Naive thymus-derived CD4-positive, alpha-beta T cell (primary cell): ENCODE measurements around the gene GRM7. TPM values are rescaled to one million over a fixed set of nuclear protein-coding genes. Genes with fewer than 3 reads are reported as not detected.

Experiments used
- ATAC-seq: fragments of 150-1000 bp; cut with Tn5 transposase; 2 replicates; pipeline ENCODE4 v1.10.0; 2021; ENCODE audit warnings: mild to moderate bottlenecking, moderate library complexity
- CTCF ChIA-PET: fragments of 350-600 bp; sonication (Branson Sonifier 250); formaldehyde crosslinking; loops from one replicate; lab custom pipeline; 2021; ENCODE audit warnings: antibody characterized with exemption; lab: Charles Lee
- POLR2A ChIA-PET: fragments of 350-600 bp; sonication (Branson Sonifier 250); formaldehyde crosslinking; loops from one replicate; lab custom pipeline; 2021; ENCODE audit warnings: antibody characterized with exemption, inconsistent platforms; lab: Charles Lee
- DNase-seq, 9 donors: peaks; one replicate each; pipeline versions ENCODE4 v3.0.0 to v3.0.0-alpha.2; 2020 to 2022; ENCODE audit warnings: mixed read lengths in 1 of 9
- H3K27ac ChIP-seq: one replicate; pipeline ENCODE4 v1.7.0; 2013; ENCODE audit warnings: mild to moderate bottlenecking, low read depth, low read length, moderate library complexity
- H3K27me3 ChIP-seq, 2 donors: one replicate each; pipeline ENCODE4 v1.7.0; 2013; ENCODE audit warnings: low read length in 2 of 2, mild to moderate bottlenecking in 2 of 2, moderate library complexity in 2 of 2; ENCODE audit not compliant: control insufficient read depth in 2 of 2, insufficient read depth in 2 of 2
- H3K36me3 ChIP-seq, 3 experiments: 1 replicate in 2 of 3; 2 replicates in 1 of 3; pipeline ENCODE4 v1.7.0; 2013; ENCODE audit warnings: low read length in 3 of 3, mild to moderate bottlenecking in 3 of 3, moderate library complexity in 1 of 3; ENCODE audit not compliant: insufficient read depth in 3 of 3, control insufficient read depth in 2 of 3
- H3K4me1 ChIP-seq, 2 donors: one replicate each; pipeline ENCODE4 v1.7.0; 2013; ENCODE audit warnings: low read length in 2 of 2, mild to moderate bottlenecking in 2 of 2, moderate library complexity in 1 of 2; ENCODE audit not compliant: control insufficient read depth in 2 of 2, insufficient read depth in 2 of 2
- H3K4me3 ChIP-seq: 2 replicates; pipeline ENCODE4 v1.7.0; 2013; ENCODE audit warnings: mild to moderate bottlenecking, low read length
- H3K9me3 ChIP-seq, 3 experiments: 1 replicate in 2 of 3; 2 replicates in 1 of 3; pipeline ENCODE4 v1.7.0; 2013; ENCODE audit warnings: low read length in 3 of 3; ENCODE audit not compliant: control insufficient read depth in 2 of 3
- H3K27ac Mint-ChIP-seq, 9 donors: one replicate each; pipeline ENCODE4 v1.8.0; 2020 to 2022; ENCODE audit warnings: mixed read lengths in 9 of 9, mild to moderate bottlenecking in 8 of 9, moderate library complexity in 5 of 9, inconsistent platforms in 2 of 9
- H3K27me3 Mint-ChIP-seq, 5 donors: one replicate each; pipeline ENCODE4 v1.8.0; 2021 to 2022; ENCODE audit warnings: mixed read lengths in 5 of 5, mild to moderate bottlenecking in 1 of 5
- H3K36me3 Mint-ChIP-seq, 5 donors: one replicate each; pipeline ENCODE4 v1.8.0; 2020 to 2022; ENCODE audit warnings: mixed read lengths in 5 of 5, mild to moderate bottlenecking in 3 of 5, inconsistent platforms in 1 of 5
- H3K4me1 Mint-ChIP-seq, 7 donors: one replicate each; pipeline ENCODE4 v1.8.0; 2020 to 2022; ENCODE audit warnings: mixed read lengths in 7 of 7, mild to moderate bottlenecking in 3 of 7, inconsistent platforms in 1 of 7
- H3K4me3 Mint-ChIP-seq, 10 donors: one replicate each; pipeline ENCODE4 v1.8.0; 2020 to 2022; ENCODE audit warnings: mild to moderate bottlenecking in 10 of 10, mixed read lengths in 10 of 10, moderate library complexity in 6 of 10, inconsistent platforms in 2 of 10
- H3K9me3 Mint-ChIP-seq, 11 donors: one replicate each; pipeline ENCODE4 v1.8.0; 2020 to 2022; ENCODE audit warnings: mixed read lengths in 11 of 11, mild to moderate bottlenecking in 4 of 11, inconsistent platforms in 1 of 11, moderate library complexity in 1 of 11
- intact Hi-C, 2 donors: fragments of 100-400 bp; cut with micrococcal nuclease; formaldehyde crosslinking; loops; one replicate each; pipeline ENCODE4 v1.15.1; 2023
- polyA plus RNA-seq, 2 donors: library from polyadenylated mRNA; unstranded; fragments of 300-500 nt; fragmentation: Illumina TruSeq; gene quantifications; one replicate each; pipeline ENCODE4 v1.2.3, GENCODE V29; 2021
- total RNA-seq, 6 experiments: library from RNA in 5 of 6; stranded (reverse) in 5 of 6; gene quantifications; 1 replicate in 5 of 6; 2 replicates in 1 of 6; pipeline ENCODE4 v1.2.3 and lab custom pipeline; 2021 to 2026

GRM7 gene
- total and polyA plus RNA-seq, 7 experiments from 2014 or later: not detected

- H3K4me3 Mint-ChIP-seq: no peak overlapping the region
- Histone ChIP-seq H3K27me3 (no peaks in the 10 kb centered on the region), H3K27ac (no peak overlapping the region), H3K4me3 (no peak overlapping the region), H3K36me3 (no peaks in the 10 kb centered on the region), H3K4me1 (no peaks in the 10 kb centered on the region), H3K9me3 (no peaks in the 10 kb centered on the region)
- ATAC-seq (no peak), DNase-seq (no peak)
- peaks cover 0 to 5% (median 0%) of the 10 kb centered on the region in 11 donors for H3K9me3 Mint-ChIP-seq
- H3K36me3 Mint-ChIP-seq: no peaks in the 10 kb centered on the region
- H3K27me3 Mint-ChIP-seq: peaks cover 0 to 16% (median 4%) of the 10 kb centered on the region in 5 donors
- ChIA-PET CTCF (no interaction called here), POLR2A (no interaction called here)
- no peak overlapping the region for H3K27ac Mint-ChIP-seq
- H3K4me1 Mint-ChIP-seq: no peaks in the 10 kb centered on the region
- intact Hi-C loops: no loop called here
These were observed 584.0 kb downstream of the GRM7 start for GRCh38 chr3:7444886-7445285.

DNA sequence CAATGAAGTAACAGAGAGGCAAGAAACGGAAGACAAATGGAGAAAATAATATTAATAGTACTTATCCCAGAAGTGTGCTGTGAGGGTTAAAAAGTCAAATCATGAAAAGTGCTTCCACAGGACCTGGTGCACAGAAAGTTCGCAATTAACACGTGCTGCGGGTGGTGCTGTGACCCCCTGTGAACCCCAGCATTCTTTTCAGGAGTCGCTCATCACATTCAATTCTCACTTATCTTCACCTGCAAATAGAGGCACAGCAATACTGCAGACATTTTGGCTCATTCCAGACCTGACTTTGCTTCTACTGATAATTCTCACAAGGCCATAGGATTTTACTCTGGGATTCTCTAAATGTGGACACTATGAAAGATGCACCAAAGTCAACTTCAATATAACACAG is 584.4 kb downstream of the GRM7 start:
- H3K4me3 Mint-ChIP-seq: no peak overlapping the region
- no peak overlapping the region for H3K27ac Mint-ChIP-seq
- H3K4me3 ChIP-seq: no peak overlapping the region
- H3K36me3 Mint-ChIP-seq: no peaks in the 10 kb centered on the region
- H3K27me3 ChIP-seq: no peaks in the 10 kb centered on the region
- H3K4me1 Mint-ChIP-seq: no peaks in the 10 kb centered on the region
- ATAC-seq: no peak
- ChIA-PET POLR2A (no interaction called here), CTCF (no interaction called here)
- H3K27ac ChIP-seq: no peak overlapping the region
- H3K9me3 ChIP-seq: no peaks in the 10 kb centered on the region
- DNase-seq: no peak
- H3K9me3 Mint-ChIP-seq: peaks cover 0 to 5% (median 0%) of the 10 kb centered on the region in 11 donors
- H3K27me3 Mint-ChIP-seq: peaks cover 0 to 16% (median 4%) of the 10 kb centered on the region in 5 donors
- H3K36me3 ChIP-seq: no peaks in the 10 kb centered on the region
- intact Hi-C loops: no loop called here
- no peaks in the 10 kb centered on the region for H3K4me1 ChIP-seq

DNA sequence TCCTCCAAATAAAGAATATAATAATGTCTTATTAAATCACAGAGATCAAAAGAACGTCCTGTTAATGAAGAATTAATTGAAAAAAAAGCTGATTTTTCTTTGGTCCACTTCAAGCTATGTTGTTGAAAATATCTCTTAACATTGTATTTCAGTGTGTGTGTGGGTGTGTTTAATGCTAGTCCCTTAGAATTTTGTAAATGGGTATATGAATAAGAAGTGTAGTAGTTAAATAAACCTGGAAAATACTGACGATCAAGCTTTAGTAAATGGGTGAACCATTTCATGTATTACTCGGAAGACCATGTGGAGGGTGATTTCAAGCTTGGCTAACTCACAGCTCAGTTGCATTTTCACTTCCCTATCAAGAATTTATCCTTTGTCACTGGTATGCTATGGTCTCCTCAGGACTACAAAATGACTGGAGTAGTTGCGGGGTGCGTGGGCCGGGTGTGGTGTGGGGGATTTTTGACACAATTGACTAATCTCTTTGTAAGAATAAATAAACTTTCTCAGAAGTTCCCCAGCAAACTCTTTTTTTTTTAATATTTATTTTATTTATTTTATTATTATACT is 586.4 kb downstream of the GRM7 start:
- no peak overlapping the region for H3K4me3 Mint-ChIP-seq
- H3K36me3 Mint-ChIP-seq: no peaks in the 10 kb centered on the region
- H3K4me3 ChIP-seq: no peak overlapping the region
- H3K36me3 ChIP-seq: no peaks in the 10 kb centered on the region
- H3K27ac Mint-ChIP-seq: no peak overlapping the region
- H3K27me3 Mint-ChIP-seq: peaks cover 0 to 16% (median 4%) of the 10 kb centered on the region in 5 donors
- peaks cover 0 to 11% (median 1%) of the 10 kb centered on the region in 11 donors for H3K9me3 Mint-ChIP-seq
- intact Hi-C loops: no loop called here
- H3K4me1 ChIP-seq: no peaks in the 10 kb centered on the region
- DNase-seq (no peak), ATAC-seq (no peak)
- no peaks in the 10 kb centered on the region for H3K9me3 ChIP-seq
- CTCF ChIA-PET: no interaction called here
- H3K27ac ChIP-seq: no peak overlapping the region
- POLR2A ChIA-PET: no interaction called here
- H3K27me3 ChIP-seq: no peaks in the 10 kb centered on the region
- H3K4me1 Mint-ChIP-seq: no peaks in the 10 kb centered on the region

DNA sequence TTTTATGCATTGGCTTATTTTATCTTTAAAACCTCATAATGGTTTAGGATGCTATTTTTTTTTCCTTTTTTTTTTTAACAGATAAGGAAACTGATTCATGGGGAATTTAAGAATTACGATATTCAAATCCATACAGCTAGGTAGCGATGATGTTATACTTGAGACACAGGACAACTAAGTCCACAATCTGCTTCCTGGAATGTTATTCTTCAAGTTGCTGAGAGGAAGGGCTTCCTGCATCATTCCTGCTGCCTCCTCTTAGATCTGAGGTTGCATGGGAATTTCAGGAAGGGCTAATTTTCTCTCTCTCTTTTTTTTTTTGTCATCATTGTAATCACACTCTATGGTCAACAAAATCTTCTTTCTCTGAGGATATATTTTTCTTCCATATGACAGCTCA is 595.5 kb downstream of the GRM7 start:
- no peak overlapping the region for H3K27ac ChIP-seq
- Mint-ChIP-seq H3K4me3 (no peak overlapping the region), H3K27me3 (peaks cover 0 to 10% (median 0%) of the 10 kb centered on the region in 5 donors), H3K27ac (no peak overlapping the region), H3K9me3 (peaks cover 0 to 7% (median 0%) of the 10 kb centered on the region in 11 donors), H3K36me3 (no peaks in the 10 kb centered on the region), H3K4me1 (no peaks in the 10 kb centered on the region)
- H3K27me3 ChIP-seq: no peaks in the 10 kb centered on the region
- DNase-seq: no peak
- H3K9me3 ChIP-seq: no peaks in the 10 kb centered on the region
- H3K4me3 ChIP-seq: no peak overlapping the region
- no peak for ATAC-seq
- intact Hi-C loops: no loop called here
- CTCF ChIA-PET: no interaction called here
- H3K4me1 ChIP-seq: no peaks in the 10 kb centered on the region
- H3K36me3 ChIP-seq: no peaks in the 10 kb centered on the region
- POLR2A ChIA-PET: no interaction called here

- Histone ChIP-seq H3K27me3 (no peaks in the 10 kb centered on the region), H3K4me1 (no peaks in the 10 kb centered on the region), H3K36me3 (no peaks in the 10 kb centered on the region), H3K27ac (no peak overlapping the region), H3K9me3 (no peaks in the 10 kb centered on the region), H3K4me3 (no peak overlapping the region)
- DNase-seq (no peak), ATAC-seq (no peak)
- Mint-ChIP-seq H3K36me3 (peaks cover 0 to 4% (median 0%) of the 10 kb centered on the region in 5 donors), H3K27ac (no peak overlapping the region), H3K27me3 (peaks cover 0 to 14% (median 11%) of the 10 kb centered on the region in 5 donors), H3K4me1 (no peaks in the 10 kb centered on the region), H3K9me3 (peaks cover 0 to 9% (median 1%) of the 10 kb centered on the region in 11 donors), H3K4me3 (no peak overlapping the region)
- CTCF ChIA-PET: no interaction called here
- intact Hi-C loops: no loop called here
- POLR2A ChIA-PET: no interaction called here
These were observed 600.4 kb downstream of the GRM7 start for GRCh38 chr3:7461202-7461825.

DNA sequence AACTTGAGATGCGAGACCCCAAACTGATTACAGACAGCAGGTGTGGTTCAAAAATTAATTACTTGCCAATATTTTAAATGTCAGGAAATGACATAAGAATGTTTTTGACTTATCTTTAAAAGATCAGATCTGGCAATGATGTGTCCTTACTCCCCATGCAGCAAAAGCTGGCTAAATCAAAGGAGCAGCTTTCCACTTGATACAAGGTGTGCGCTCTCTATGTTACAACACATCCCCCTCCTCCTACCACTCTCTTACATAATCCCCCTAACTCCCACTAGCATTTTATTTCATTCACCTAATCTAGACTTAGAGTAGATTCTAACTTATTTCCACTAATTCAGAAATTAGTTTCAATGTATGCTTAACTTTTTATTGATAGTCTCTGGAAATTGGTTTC is 609.0 kb downstream of the GRM7 start:
- H3K36me3 ChIP-seq: no peaks in the 10 kb centered on the region
- H3K27ac Mint-ChIP-seq: no peak overlapping the region
- H3K9me3 ChIP-seq: no peaks in the 10 kb centered on the region
- CTCF ChIA-PET: no interaction called here
- no peaks in the 10 kb centered on the region for H3K36me3 Mint-ChIP-seq
- intact Hi-C loops: no loop called here
- no peak overlapping the region for H3K27ac ChIP-seq
- H3K9me3 Mint-ChIP-seq: peaks cover 0 to 2% (median 0%) of the 10 kb centered on the region in 11 donors
- POLR2A ChIA-PET: no interaction called here
- no peaks in the 10 kb centered on the region for H3K4me1 Mint-ChIP-seq
- no peak overlapping the region for H3K4me3 Mint-ChIP-seq
- no peaks in the 10 kb centered on the region for H3K4me1 ChIP-seq
- ATAC-seq: no peak
- no peak for DNase-seq
- no peaks in the 10 kb centered on the region for H3K27me3 ChIP-seq
- peaks cover 0 to 4% (median 0%) of the 10 kb centered on the region in 5 donors for H3K27me3 Mint-ChIP-seq
- H3K4me3 ChIP-seq: no peak overlapping the region

DNA sequence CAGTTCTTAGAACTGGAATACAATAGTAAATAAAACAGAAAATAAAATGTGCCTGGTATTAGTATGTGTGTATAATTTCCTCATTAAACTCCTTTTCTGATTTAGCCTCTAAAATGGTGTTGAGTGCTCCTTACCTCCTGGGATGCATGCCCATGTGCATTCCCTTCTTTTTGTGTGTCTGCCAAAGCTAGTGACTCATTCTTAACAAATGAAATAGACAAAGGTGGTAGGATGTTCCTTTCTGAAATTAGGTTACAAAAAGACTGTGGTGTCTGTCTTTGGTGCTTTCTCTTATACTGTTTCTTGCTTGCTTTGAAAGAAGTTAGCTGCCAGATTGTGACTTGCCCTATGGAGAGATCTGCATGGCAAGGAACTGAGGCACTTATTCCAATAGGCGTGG is 623.7 kb downstream of the GRM7 start:
- H3K4me1 Mint-ChIP-seq: no peaks in the 10 kb centered on the region
- H3K9me3 ChIP-seq: no peaks in the 10 kb centered on the region
- no peaks in the 10 kb centered on the region for H3K27me3 ChIP-seq
- H3K27ac ChIP-seq: no peak overlapping the region
- ChIA-PET POLR2A (no interaction called here), CTCF (interaction anchor here (0.6 kb wide), 1 partner anchor 221 kb away, joined by 3 read pairs; no protein-coding TSS in a partner anchor)
- ATAC-seq (no peak), DNase-seq (no peak)
- intact Hi-C loops: no loop called here
- H3K27me3 Mint-ChIP-seq: peaks cover 0 to 7% (median 0%) of the 10 kb centered on the region in 5 donors
- no peaks in the 10 kb centered on the region for H3K4me1 ChIP-seq
- H3K36me3 Mint-ChIP-seq: no peaks in the 10 kb centered on the region
- H3K36me3 ChIP-seq: no peaks in the 10 kb centered on the region
- H3K27ac Mint-ChIP-seq: no peak overlapping the region
- no peak overlapping the region for H3K4me3 ChIP-seq
- peaks cover 0 to 4% (median 0%) of the 10 kb centered on the region in 11 donors for H3K9me3 Mint-ChIP-seq
- H3K4me3 Mint-ChIP-seq: no peak overlapping the region
